Hematopoietic multipotent progenitor cell treated with erythropoietin and hydrocortisone succinate and interleukin-3 and kit ligand, for 17 days (in vitro differentiated cells): ENCODE results near the gene TMEM164.

Experiments used
- DNase-seq: peaks from one replicate; pipeline ENCODE4 v3.0.0-alpha.2; 2015; ENCODE audit warnings: low spot score

Gene TMEM164

GRCh38 chrX:110037178-110037577, 34.3 kb downstream of the TMEM164 start:
- no peak for DNase-seq

GRCh38 chrX:110038900-110039299, 36.0 kb downstream of the TMEM164 start:
- no peak for DNase-seq

GRCh38 chrX:110041980-110042379, 39.1 kb downstream of the TMEM164 start:
- no peak for DNase-seq

GRCh38 chrX:110042496-110042895, 39.6 kb downstream of the TMEM164 start:
- no peak for DNase-seq

- DNase-seq = no peak
These were observed 40.6 kb downstream of the TMEM164 start for GRCh38 chrX:110043506-110043905.

GRCh38 chrX:110044346-110045249, 41.7 kb downstream of the TMEM164 start:
- peak; percentile 9 for DNase-seq

- DNase-seq = no peak
These were observed 42.5 kb downstream of the TMEM164 start for GRCh38 chrX:110045421-110045820.

- DNase-seq = no peak
These were observed 43.1 kb downstream of the TMEM164 start for GRCh38 chrX:110046001-110046400.

- DNase-seq = no peak
These were observed 44.1 kb downstream of the TMEM164 start for GRCh38 chrX:110046971-110047370.

GRCh38 chrX:110049096-110049495, 46.2 kb downstream of the TMEM164 start:
- no peak for DNase-seq

GRCh38 chrX:110050386-110050785, 47.5 kb downstream of the TMEM164 start:
- no peak for DNase-seq

- DNase-seq = no peak
These were observed 48.0 kb downstream of the TMEM164 start for GRCh38 chrX:110050901-110051300.

GRCh38 chrX:110051559-110051958, 48.6 kb downstream of the TMEM164 start:
- no peak for DNase-seq

GRCh38 chrX:110052303-110052702, 49.4 kb downstream of the TMEM164 start:
- no peak for DNase-seq

- no peak for DNase-seq
These were observed 50.5 kb downstream of the TMEM164 start for GRCh38 chrX:110053453-110053852.

- no peak for DNase-seq
These were observed 52.7 kb downstream of the TMEM164 start for GRCh38 chrX:110055616-110056015.

- no peak for DNase-seq
These were observed 53.5 kb downstream of the TMEM164 start for GRCh38 chrX:110056419-110056818.

- DNase-seq = no peak
These were observed 56.5 kb downstream of the TMEM164 start for GRCh38 chrX:110059410-110059809.

- no peak for DNase-seq
These were observed 57.4 kb downstream of the TMEM164 start for GRCh38 chrX:110060317-110060716.

GRCh38 chrX:110060846-110061537, 58.1 kb downstream of the TMEM164 start:
- DNase-seq = no peak

GRCh38 chrX:110062919-110063318, 60.0 kb downstream of the TMEM164 start:
- DNase-seq = no peak

- DNase-seq = no peak
These were observed 63.7 kb downstream of the TMEM164 start for GRCh38 chrX:110066488-110067225.

- no peak for DNase-seq
These were observed 68.1 kb downstream of the TMEM164 start for GRCh38 chrX:110070970-110071369.
